GM23248 (cell line): Measurements from ENCODE around the gene PRTN3. TPM values are rescaled to one million over a fixed set of nuclear protein-coding genes. Genes with fewer than 3 reads are reported as not detected.

ENCODE experiments used
- DNase-seq: peaks from one replicate; pipeline ENCODE4 v3.0.0-alpha.2; 2015
- H2AFZ ChIP-seq: fragments of 200-600 bp; sonication (generic); 2 replicates; pipeline ENCODE4 v1.6.1; 2016; ENCODE audit warnings: antibody characterized with exemption
- H3F3A ChIP-seq: fragments of 200-600 bp; sonication (generic); 2 replicates; pipeline ENCODE4 v1.6.1; 2016; ENCODE audit warnings: mild to moderate bottlenecking, antibody characterized with exemption, mixed run types; ENCODE audit not compliant: insufficient read depth
- H3K27ac ChIP-seq: fragments of 200-600 bp; sonication (generic); 2 replicates; pipeline ENCODE4 v1.5.1; 2016; ENCODE audit warnings: mild to moderate bottlenecking
- H3K27me3 ChIP-seq: fragments of 200-600 bp; sonication (generic); replicated peaks from 2 replicates; pipeline ENCODE4 v1.6.1; 2016; ENCODE audit warnings: mild to moderate bottlenecking; ENCODE audit not compliant: insufficient read depth
- H3K36me3 ChIP-seq: fragments of 200-600 bp; sonication (generic); 2 replicates; pipeline ENCODE4 v1.6.1; 2016; ENCODE audit warnings: low read depth, mild to moderate bottlenecking
- H3K4me1 ChIP-seq: fragments of 200-600 bp; sonication (generic); 2 replicates; pipeline ENCODE4 v1.6.1; 2016; ENCODE audit warnings: mild to moderate bottlenecking; ENCODE audit not compliant: insufficient read depth
- H3K4me2 ChIP-seq: fragments of 200-600 bp; sonication (generic); one replicate; pipeline ENCODE4 v1.6.1; 2016; ENCODE audit warnings: mild to moderate bottlenecking; ENCODE audit not compliant: unreplicated experiment
- H3K4me3 ChIP-seq: fragments of 200-600 bp; sonication (generic); 2 replicates; pipeline ENCODE4 v1.5.1; 2016; ENCODE audit warnings: mild to moderate bottlenecking
- H3K79me2 ChIP-seq: fragments of 200-600 bp; sonication (generic); 2 replicates; pipeline ENCODE4 v1.6.1; 2016; ENCODE audit warnings: mild to moderate bottlenecking; ENCODE audit not compliant: insufficient read depth
- H3K9ac ChIP-seq: fragments of 200-600 bp; sonication (generic); 2 replicates; pipeline ENCODE4 v1.6.1; 2016; ENCODE audit warnings: mild to moderate bottlenecking
- H3K9me2 ChIP-seq: fragments of 200-600 bp; sonication (generic); 2 replicates; pipeline ENCODE4 v1.6.1; 2016; ENCODE audit warnings: mixed run types, mild to moderate bottlenecking, moderate library complexity; ENCODE audit not compliant: insufficient read depth
- H3K9me3 ChIP-seq: fragments of 200-600 bp; sonication (generic); one replicate; pipeline ENCODE4 v1.6.1; 2017; ENCODE audit warnings: low read depth
- H4K20me1 ChIP-seq: fragments of 200-600 bp; sonication (generic); 2 replicates; pipeline ENCODE4 v1.6.0; 2016; ENCODE audit not compliant: insufficient read depth
- EZH2 ChIP-seq: fragments of 200-600 bp; sonication (generic); IDR thresholded peaks from 2 replicates; pipeline ENCODE4 v1.6.1; 2018; ENCODE audit warnings: antibody characterized with exemption, mild to moderate bottlenecking; ENCODE audit not compliant: insufficient read depth, poor library complexity, severe bottlenecking
- EZH2phosphoT487 ChIP-seq: fragments of 200-600 bp; sonication (generic); IDR thresholded peaks from 2 replicates; pipeline ENCODE4 v1.6.1; 2018; ENCODE audit warnings: antibody characterized with exemption, moderate library complexity, mild to moderate bottlenecking, low read depth; ENCODE audit not compliant: insufficient read depth
- WGBS, 2 experiments: methylation state at CpG; one replicate each; pipeline ENCODE4 v1.1.6; 2015 to 2017; ENCODE audit warnings: low lambda C conversion rate in 2 of 2, low coverage in 1 of 2; ENCODE audit errors: missing lambda C conversion rate in 2 of 2; 5-methylcytosine and 5-hydroxymethylcytosine counted together
- in situ Hi-C: fragments of 300-500 bp; cut with MboI; formaldehyde crosslinking; loops from 2 replicates; pipeline ENCODE4 v1.15.0; 2020
- polyA plus RNA-seq: library from polyadenylated mRNA; unstranded; fragments of >200 nt; fragmentation: Nextera tagmentation; extraction: Ambion mirVana; gene quantifications from 2 replicates; pipeline ENCODE4 v1.2.1, GENCODE V29; 2016
- total RNA-seq: library from RNA; depleted of rRNA; stranded (reverse); fragments of >200 nt; shearing (Covaris generic); gene quantifications from 2 replicates; pipeline ENCODE4 v1.2.3, GENCODE V29; 2014

The PRTN3 gene
- total and polyA plus RNA-seq, 2 experiments from 2014 or later, result not detected

DNA sequence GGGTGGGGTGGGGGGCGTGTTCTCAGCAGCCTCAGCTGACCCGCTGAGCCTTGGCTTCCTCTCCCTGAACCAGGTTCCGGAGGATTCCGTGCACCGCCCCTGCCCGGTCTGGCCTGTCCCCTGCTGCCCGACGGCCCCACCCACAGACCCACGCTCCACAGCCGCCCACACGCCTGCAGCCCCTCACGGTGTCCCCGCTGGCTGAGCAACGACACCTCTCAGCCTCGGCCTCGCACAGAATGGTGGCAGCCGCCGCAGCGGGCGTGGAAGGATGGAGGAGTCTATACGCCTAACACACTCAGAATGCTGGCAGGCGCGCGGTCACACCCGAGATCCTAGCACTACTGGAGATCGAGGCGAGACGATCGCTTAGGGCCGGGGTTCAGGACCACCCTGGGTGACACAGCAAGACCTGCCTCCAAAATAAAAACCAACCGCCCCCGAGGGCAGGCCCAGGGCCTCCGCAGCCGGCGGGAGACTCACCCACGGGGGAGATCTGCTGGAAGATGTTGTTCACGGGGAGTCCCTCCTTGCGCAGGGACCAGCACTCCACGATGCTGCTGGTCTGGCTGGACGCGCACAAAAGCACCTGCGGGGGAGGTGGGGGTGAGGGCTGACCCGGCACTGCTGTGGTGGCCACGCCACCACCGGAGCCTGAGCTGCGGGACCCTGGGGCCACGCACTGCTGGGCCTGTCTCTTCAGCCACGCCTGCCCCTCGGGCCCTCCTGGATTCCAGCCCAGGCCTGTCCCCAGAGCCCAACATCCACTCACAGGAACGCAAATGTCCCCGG, 43.8 kb downstream of the PRTN3 start:
- no peak overlapping the region for H3K27ac ChIP-seq
- no peaks in the 10 kb centered on the region for H3K9me2 ChIP-seq
- H4K20me1 ChIP-seq, result no peaks in the 10 kb centered on the region
- no peak for DNase-seq
- no peaks in the 10 kb centered on the region for H3K27me3 ChIP-seq
- no peaks in the 10 kb centered on the region for H3K4me1 ChIP-seq
- H2AFZ ChIP-seq, result no peak overlapping the region
- H3K36me3 ChIP-seq, result no peaks in the 10 kb centered on the region
- H3F3A ChIP-seq, result no peaks in the 10 kb centered on the region
- no peak for TF ChIP-seq EZH2
- TF ChIP-seq EZH2phosphoT487, result no peak
- 0 out of 2 replicates have a peak, but pooled peaks cover 7% of the 10 kb centered on the region for H3K79me2 ChIP-seq
- WGBS, 2 experiments, result 92 to 96% methylated on average over 32 to 45 of the region's 51 CpGs
- H3K4me3 ChIP-seq, result no peak overlapping the region
- H3K9ac ChIP-seq, result no peak overlapping the region
- no peaks in the 10 kb centered on the region for H3K9me3 ChIP-seq
- H3K4me2 ChIP-seq, result no peak overlapping the region
- in situ Hi-C loops, result no loop called here

DNA sequence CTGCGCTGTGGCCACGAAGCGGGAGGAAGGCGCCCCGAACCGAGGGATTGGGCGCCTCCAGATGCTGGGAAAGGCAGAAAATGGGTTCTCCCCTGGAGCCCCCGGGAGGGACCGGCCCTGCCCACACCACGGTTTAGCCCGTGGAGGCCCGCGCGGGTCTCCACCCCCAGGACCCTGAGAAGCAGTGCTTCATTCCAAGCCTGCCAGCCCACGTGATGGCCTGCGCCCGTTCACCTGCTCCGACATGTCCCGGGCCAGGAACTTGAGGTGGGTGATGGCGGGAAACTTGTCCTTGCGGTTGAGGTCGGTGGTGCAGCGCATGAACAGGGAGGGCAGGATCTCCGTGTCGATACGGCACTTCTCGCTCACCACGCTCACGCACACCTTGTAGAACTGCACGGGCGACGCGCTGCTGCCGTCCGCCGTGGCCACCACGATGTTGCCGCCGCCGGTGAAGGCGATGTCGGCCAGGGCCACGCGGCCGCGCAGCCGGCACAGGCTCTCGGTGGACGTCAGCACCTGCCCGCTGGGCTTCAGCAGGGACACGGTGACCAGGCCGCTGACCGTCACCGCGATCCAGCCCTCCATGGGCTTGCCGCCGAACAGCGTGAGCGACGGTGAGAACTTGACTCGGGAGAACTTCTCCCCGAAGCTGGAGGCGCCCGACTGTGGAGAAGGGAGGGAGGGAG, 44.9 kb downstream of the PRTN3 start:
- Histone ChIP-seq H3K9ac (no peak overlapping the region), H3K36me3 (no peaks in the 10 kb centered on the region), H3K4me2 (no peak overlapping the region), H3F3A (no peaks in the 10 kb centered on the region), H3K27ac (no peak overlapping the region), H2AFZ (no peak overlapping the region), H4K20me1 (no peaks in the 10 kb centered on the region), H3K9me3 (no peaks in the 10 kb centered on the region), H3K4me1 (no peaks in the 10 kb centered on the region), H3K9me2 (no peaks in the 10 kb centered on the region), H3K4me3 (no peak overlapping the region), H3K27me3 (no peaks in the 10 kb centered on the region), H3K79me2 (peaks cover 8% of the 10 kb centered on the region; the same call in 1 of the 2 replicates)
- TF ChIP-seq EZH2 (no peak), EZH2phosphoT487 (no peak)
- 94 to 95% methylated on average over 45 to 63 of the region's 64 CpGs for WGBS, 2 experiments
- in situ Hi-C loops, result no loop called here
- no peak for DNase-seq

DNA sequence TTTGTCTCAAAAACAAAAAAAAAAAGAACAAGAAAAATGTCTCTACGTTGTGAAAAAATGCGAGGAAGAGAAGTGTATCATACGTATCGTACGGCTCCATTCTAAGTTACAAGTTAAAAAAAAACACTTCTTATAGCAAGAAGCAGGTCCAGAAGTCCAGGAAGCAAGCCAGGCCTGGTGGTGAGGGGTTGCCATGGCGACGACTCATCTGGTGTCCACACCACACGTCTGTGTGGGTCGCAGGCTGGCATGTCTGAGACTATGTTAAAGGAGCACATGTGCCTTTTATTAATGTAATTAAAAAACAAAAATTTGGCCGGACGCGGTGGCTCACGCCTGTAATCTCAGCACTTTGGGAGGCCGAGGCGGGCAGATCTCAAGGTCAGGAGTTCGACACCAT, 46.3 kb downstream of the PRTN3 start:
- no peaks in the 10 kb centered on the region for H3K9me3 ChIP-seq
- no peak for TF ChIP-seq EZH2
- no peak for TF ChIP-seq EZH2phosphoT487
- H3K9me2 ChIP-seq, result no peaks in the 10 kb centered on the region
- no peak overlapping the region for H3K4me3 ChIP-seq
- H3K27ac ChIP-seq, result no peak overlapping the region
- H3K4me1 ChIP-seq, result no peaks in the 10 kb centered on the region
- no peak overlapping the region for H3K9ac ChIP-seq
- peaks cover 18% of the 10 kb centered on the region for H3K79me2 ChIP-seq
- DNase-seq, result peak; percentile 75
- in situ Hi-C loops, result no loop called here
- H3F3A ChIP-seq, result no peaks in the 10 kb centered on the region
- 83 to 84% methylated on average over 16 of the region's 16 CpGs for WGBS, 2 experiments
- H3K27me3 ChIP-seq, result no peaks in the 10 kb centered on the region
- no peak overlapping the region for H3K4me2 ChIP-seq
- H4K20me1 ChIP-seq, result no peaks in the 10 kb centered on the region
- no peaks in the 10 kb centered on the region for H3K36me3 ChIP-seq
- no peak overlapping the region for H2AFZ ChIP-seq

DNA sequence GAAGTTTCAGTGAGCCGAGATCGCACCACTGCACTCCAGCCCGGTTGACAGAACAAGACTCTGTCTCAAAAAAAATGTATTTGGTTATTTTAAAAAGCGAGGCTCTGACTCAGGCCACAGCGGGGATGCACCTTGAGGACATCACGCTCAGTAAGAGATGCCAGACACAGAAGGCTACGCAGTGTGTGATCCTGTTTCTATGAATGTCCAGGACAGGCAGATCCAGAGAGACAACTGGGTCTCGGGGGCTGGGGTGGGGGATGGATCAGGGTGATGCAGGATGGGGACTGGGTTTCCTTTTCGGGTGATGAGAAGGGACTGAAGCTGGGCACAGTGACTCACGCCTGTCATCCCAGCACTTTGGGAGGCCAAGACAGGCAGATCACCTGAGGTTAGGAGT, 46.8 kb downstream of the PRTN3 start:
- H3K9ac ChIP-seq, result no peak overlapping the region
- H3K4me2 ChIP-seq, result no peak overlapping the region
- no peak overlapping the region for H3K27ac ChIP-seq
- no peak overlapping the region for H3K4me3 ChIP-seq
- no peaks in the 10 kb centered on the region for H3K36me3 ChIP-seq
- WGBS, 2 experiments, result 91 to 94% methylated on average over 10 of the region's 10 CpGs
- H3K9me3 ChIP-seq, result no peaks in the 10 kb centered on the region
- no peaks in the 10 kb centered on the region for H3K4me1 ChIP-seq
- H3F3A ChIP-seq, result no peaks in the 10 kb centered on the region
- DNase-seq, result no peak
- in situ Hi-C loops, result no loop called here
- H3K9me2 ChIP-seq, result no peaks in the 10 kb centered on the region
- peaks cover 24% of the 10 kb centered on the region for H3K79me2 ChIP-seq
- no peaks in the 10 kb centered on the region for H4K20me1 ChIP-seq
- H2AFZ ChIP-seq, result no peak overlapping the region
- no peak for TF ChIP-seq EZH2phosphoT487
- TF ChIP-seq EZH2, result no peak
- no peaks in the 10 kb centered on the region for H3K27me3 ChIP-seq
